HepG2 (cell line): ENCODE data around the gene RGS2. TPM values are rescaled to one million over a fixed set of nuclear protein-coding genes. Genes with fewer than 3 reads are reported as not detected.

Experiments
- ATAC-seq: fragments of 200-7000 bp; cut with Tn5 transposase; 3 replicates; pipeline ENCODE4 v1.9.1; 2020; ENCODE audit warnings: mild to moderate bottlenecking, moderate library complexity
- BruUV-seq: library from RNA; stranded (reverse); fragments of 400-500 nt; replicated peaks from 2 replicates; lab custom pipeline; 2021; lab: Mats Ljungman, UMichigan
- CTCF ChIA-PET: fragments of 300-600 bp; formaldehyde crosslinking; extraction: SDS; loops from one replicate; lab custom pipeline; 2021; ENCODE audit warnings: low total read pairs, inconsistent platforms, low intra/inter-chr PET ratio; lab: Yijun Ruan, JAX
- POLR2A ChIA-PET: fragments of 350-600 bp; sonication (Branson Sonifier 250); formaldehyde crosslinking; loops from one replicate; lab custom pipeline; 2020; ENCODE audit warnings: antibody characterized with exemption, inconsistent platforms; lab: Yijun Ruan, JAX
- DNase-seq: peaks from one replicate; pipeline ENCODE4 v3.0.0-alpha.2; 2015; ENCODE audit warnings: low spot score
- FAIRE-seq: peaks from 3 replicates; lab custom pipeline; 2011; peaks lifted over from hg19 to GRCh38; lab: Jason Lieb, UNC
- H2AFZ ChIP-seq: one replicate; pipeline ENCODE4 v1.6.1; 2011; ENCODE audit warnings: low read length, inconsistent platforms
- H3K27ac ChIP-seq: fragments of 300-600 bp; 3 replicates; pipeline ENCODE4 v1.8.0; 2011; ENCODE audit warnings: mixed run types, mild to moderate bottlenecking, mixed read lengths, low read length, inconsistent platforms; ENCODE audit not compliant: insufficient read depth; ENCODE audit errors: extremely low read length
- H3K27me3 ChIP-seq, 2 experiments: fragments of 200-600 bp in 1 of 2; 2 replicates in 1 of 2; 3 replicates in 1 of 2; pipeline versions ENCODE4 v1.6.0 to v1.8.0; 2011; ENCODE audit warnings: low read length in 2 of 2, mild to moderate bottlenecking in 2 of 2, moderate library complexity in 2 of 2, inconsistent platforms in 1 of 2; ENCODE audit not compliant: insufficient read depth in 2 of 2, control insufficient read depth in 1 of 2
- H3K36me3 ChIP-seq, 2 experiments: fragments of 200-600 bp in 1 of 2; replicated peaks in 1 of 2; 2 replicates in 1 of 2; 3 replicates in 1 of 2; pipeline versions ENCODE4 v1.5.1 to v1.8.0; 2011; ENCODE audit warnings: low read length in 2 of 2, inconsistent platforms in 1 of 2; ENCODE audit not compliant: insufficient read depth in 2 of 2, control insufficient read depth in 1 of 2
- H3K4me1 ChIP-seq: 2 replicates; pipeline ENCODE4 v1.5.1; 2012; ENCODE audit warnings: low read length, inconsistent platforms; ENCODE audit not compliant: insufficient read depth
- H3K4me2 ChIP-seq: 2 replicates; pipeline ENCODE4 v1.6.0; 2011; ENCODE audit warnings: low read depth, low read length, inconsistent platforms
- H3K4me3 ChIP-seq, 3 experiments: fragments of 200-600 bp in 1 of 3; sonication (generic), shearing (Covaris generic) in 1 of 3; replicated peaks in 1 of 3; 2 replicates each; pipeline ENCODE4 v1.5.1; 2011 to 2016; ENCODE audit warnings: low read length in 3 of 3, inconsistent platforms in 2 of 3, low read depth in 2 of 3, mild to moderate bottlenecking in 2 of 3, control low read depth in 1 of 3, mixed read lengths in 1 of 3; ENCODE audit not compliant: insufficient read depth in 1 of 3
- H3K79me2 ChIP-seq: one replicate; pipeline ENCODE4 v1.6.1; 2011; ENCODE audit warnings: low read length, inconsistent platforms; ENCODE audit not compliant: insufficient read depth
- H3K9ac ChIP-seq: 2 replicates; pipeline ENCODE4 v1.6.0; 2011; ENCODE audit warnings: mild to moderate bottlenecking, low read depth, low read length, inconsistent platforms; ENCODE audit not compliant: insufficient read depth
- H3K9me3 ChIP-seq: 2 replicates; pipeline ENCODE4 v1.5.1; 2012; ENCODE audit warnings: mild to moderate bottlenecking, low read length
- H4K20me1 ChIP-seq: 2 replicates; pipeline ENCODE4 v1.6.0; 2011; ENCODE audit warnings: inconsistent platforms, mild to moderate bottlenecking, low read length, moderate library complexity; ENCODE audit not compliant: insufficient read depth
- ARNT ChIP-seq: fragments of 450-650 bp; IDR thresholded peaks from 2 replicates; pipeline ENCODE4 v1.6.1; 2017
- ETV5 ChIP-seq: IDR thresholded peaks from 2 replicates; pipeline ENCODE4 v1.6.1; 2018; ENCODE audit warnings: missing biosample characterization, missing genetic modification reagents, inconsistent platforms, borderline replicate concordance
- JUN ChIP-seq: sonication (generic); formaldehyde crosslinking; IDR thresholded peaks from 2 replicates; pipeline ENCODE4 v1.4.0; 2020; ENCODE audit warnings: mild to moderate bottlenecking, missing genetic modification reagents
- KMT2A ChIP-seq: sonication (generic); formaldehyde crosslinking; IDR thresholded peaks from 2 replicates; pipeline ENCODE4 v1.4.0; 2020; ENCODE audit warnings: missing genetic modification reagents
- MLXIP ChIP-seq: sonication (generic); formaldehyde crosslinking; IDR thresholded peaks from 2 replicates; pipeline ENCODE4 v1.9.0; 2021; ENCODE audit warnings: missing genetic modification reagents, borderline replicate concordance
- SRY ChIP-seq: sonication (generic); formaldehyde crosslinking; IDR thresholded peaks from 2 replicates; pipeline ENCODE4 v1.8.0; 2022; ENCODE audit warnings: mild to moderate bottlenecking, missing genetic modification reagents
- TBL1XR1 ChIP-seq: fragments of 150-350 bp; IDR thresholded peaks from 2 replicates; pipeline ENCODE4 v1.6.1; 2014; ENCODE audit warnings: borderline replicate concordance, low read length; ENCODE audit not compliant: partially characterized antibody
- WIZ ChIP-seq: sonication (generic); formaldehyde crosslinking; IDR thresholded peaks from 2 replicates; pipeline ENCODE4 v1.5.1; 2020; ENCODE audit warnings: mild to moderate bottlenecking, missing genetic modification reagents
- ZBTB33 ChIP-seq: sonication (generic); formaldehyde crosslinking; IDR thresholded peaks from 2 replicates; pipeline ENCODE4 v1.4.0; 2020; ENCODE audit warnings: missing genetic modification reagents
- ZNF574 ChIP-seq: sonication (generic); formaldehyde crosslinking; IDR thresholded peaks from 2 replicates; pipeline ENCODE4 v1.4.0; 2020; ENCODE audit warnings: missing genetic modification reagents
- ZNF790 ChIP-seq: sonication (generic); formaldehyde crosslinking; IDR thresholded peaks from 2 replicates; pipeline ENCODE4 v1.8.0; 2022; ENCODE audit warnings: missing genetic modification reagents, mild to moderate bottlenecking, borderline replicate concordance
- ZNF850 ChIP-seq: sonication (generic); formaldehyde crosslinking; conservative IDR thresholded peaks from 2 replicates; pipeline ENCODE4 v1.9.0; 2021; ENCODE audit warnings: mild to moderate bottlenecking, missing genetic modification reagents
- in situ Hi-C: cut with HindIII; loops from 2 replicates; pipeline ENCODE4 v1.10.0; 2017; ENCODE audit warnings: low pct_unique_long_range_greater_than_20kb; ENCODE audit not compliant: extremely low pct_ligation_motif_present
- intact Hi-C: fragments of 100-400 bp; cut with micrococcal nuclease; formaldehyde crosslinking; loops from one replicate; pipeline ENCODE4 v1.10.0; 2022; ENCODE audit not compliant: unreplicated experiment
- polyA plus RNA-seq, 8 experiments: library from polyadenylated mRNA; depleted of rRNA in 3 of 8; stranded (reverse) in 7 of 8; unstranded in 1 of 8; fragments of >200 nt; fragmentation: Illumina TruSeq in 4 of 8; extraction: Trizol in 4 of 8; gene quantifications; 2 replicates each; pipeline versions ENCODE4 v1.2.1 to v1.2.3, GENCODE V29; 2011 to 2016; ENCODE audit warnings: low read depth in 4 of 8, missing spikeins in 1 of 8, mixed read lengths in 1 of 8; ENCODE audit not compliant: insufficient read depth in 1 of 8
- total RNA-seq, 5 experiments: library from RNA; depleted of rRNA; stranded (reverse); fragments of >200 nt; fragmentation: Illumina TruSeq; extraction: Trizol; gene quantifications; 2 replicates each; pipeline ENCODE4 v1.2.3, GENCODE V29; 2016; ENCODE audit warnings: low read depth in 1 of 5
- TF ChIP-seq, protein P1 (sequence below): sonication (generic); formaldehyde crosslinking; IDR thresholded peaks from 2 replicates; pipeline ENCODE4 v1.8.1; 2023; ENCODE audit warnings: missing genetic modification reagents, mild to moderate bottlenecking, borderline replicate concordance
- TF ChIP-seq, protein P2 (sequence below): sonication (generic); formaldehyde crosslinking; IDR thresholded peaks from 2 replicates; pipeline ENCODE4 v1.4.0; 2020; ENCODE audit warnings: missing genetic modification reagents, mild to moderate bottlenecking, borderline replicate concordance

The RGS2 gene
- total and polyA plus RNA-seq, 2 of the 13 experiments (the other 11 are each of a cell fraction or from before 2014, with no cell fraction given): 0.64 to 1.4 TPM

DNA sequence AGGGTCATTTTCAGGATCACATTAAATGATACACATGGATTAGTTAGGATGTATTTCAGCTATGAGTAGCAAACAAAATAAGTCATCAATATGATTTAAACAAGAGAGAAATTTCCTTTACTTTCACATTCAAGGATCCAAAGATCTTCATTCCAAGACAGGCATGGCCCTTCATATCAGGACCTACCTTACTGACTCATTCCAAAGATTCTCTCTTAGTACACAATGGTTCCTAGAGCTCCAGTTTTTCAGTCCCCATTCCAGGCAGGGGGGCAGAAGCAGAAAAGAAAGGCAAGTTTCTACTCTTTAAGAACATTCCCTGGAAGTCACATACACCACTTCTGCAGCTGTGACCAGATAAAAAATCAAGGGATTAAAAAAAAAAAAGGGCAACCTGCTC, 23.7 kb downstream of the RGS2 start:
- in situ Hi-C loops: no loop called here
- H3K27me3 ChIP-seq: no peaks in the 10 kb centered on the region; a peak in 1 of 5 replicates
- no peak overlapping the region for H2AFZ ChIP-seq
- H3K27ac ChIP-seq: no peak overlapping the region
- DNase-seq (no peak), ATAC-seq (no peak), FAIRE-seq (no peak)
- no peaks in the 10 kb centered on the region for H4K20me1 ChIP-seq
- no peaks in the 10 kb centered on the region for H3K36me3 ChIP-seq
- no peaks in the 10 kb centered on the region for H3K79me2 ChIP-seq
- no peaks in the 10 kb centered on the region for H3K4me1 ChIP-seq
- no peak overlapping the region for H3K9ac ChIP-seq
- ChIA-PET CTCF (no interaction called here), POLR2A (no interaction called here)
- intact Hi-C loops: no loop called here
- H3K4me2 ChIP-seq: no peak overlapping the region
- no peaks in the 10 kb centered on the region for H3K9me3 ChIP-seq
- no TSS peak for BruUV-seq
- no peak overlapping the region for H3K4me3 ChIP-seq
- TF ChIP-seq, protein P1, sequence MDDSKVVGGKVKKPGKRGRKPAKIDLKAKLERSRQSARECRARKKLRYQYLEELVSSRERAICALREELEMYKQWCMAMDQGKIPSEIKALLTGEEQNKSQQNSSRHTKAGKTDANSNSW: no peak
- TF ChIP-seq WIZ (CRISPR knock-in tag) (no peak), JUN (no peak), ZNF574 (CRISPR knock-in tag) (no peak), ZNF790 (CRISPR knock-in tag) (no peak), KMT2A (CRISPR knock-in tag) (no peak), ZBTB33 (CRISPR knock-in tag) (no peak), ARNT (no peak), ETV5 (CRISPR knock-in tag) (no peak), SRY (CRISPR knock-in tag) (no peak), ZNF850 (no peak), TBL1XR1 (no peak), MLXIP (CRISPR knock-in tag) (no peak)
- TF ChIP-seq, protein P2, sequence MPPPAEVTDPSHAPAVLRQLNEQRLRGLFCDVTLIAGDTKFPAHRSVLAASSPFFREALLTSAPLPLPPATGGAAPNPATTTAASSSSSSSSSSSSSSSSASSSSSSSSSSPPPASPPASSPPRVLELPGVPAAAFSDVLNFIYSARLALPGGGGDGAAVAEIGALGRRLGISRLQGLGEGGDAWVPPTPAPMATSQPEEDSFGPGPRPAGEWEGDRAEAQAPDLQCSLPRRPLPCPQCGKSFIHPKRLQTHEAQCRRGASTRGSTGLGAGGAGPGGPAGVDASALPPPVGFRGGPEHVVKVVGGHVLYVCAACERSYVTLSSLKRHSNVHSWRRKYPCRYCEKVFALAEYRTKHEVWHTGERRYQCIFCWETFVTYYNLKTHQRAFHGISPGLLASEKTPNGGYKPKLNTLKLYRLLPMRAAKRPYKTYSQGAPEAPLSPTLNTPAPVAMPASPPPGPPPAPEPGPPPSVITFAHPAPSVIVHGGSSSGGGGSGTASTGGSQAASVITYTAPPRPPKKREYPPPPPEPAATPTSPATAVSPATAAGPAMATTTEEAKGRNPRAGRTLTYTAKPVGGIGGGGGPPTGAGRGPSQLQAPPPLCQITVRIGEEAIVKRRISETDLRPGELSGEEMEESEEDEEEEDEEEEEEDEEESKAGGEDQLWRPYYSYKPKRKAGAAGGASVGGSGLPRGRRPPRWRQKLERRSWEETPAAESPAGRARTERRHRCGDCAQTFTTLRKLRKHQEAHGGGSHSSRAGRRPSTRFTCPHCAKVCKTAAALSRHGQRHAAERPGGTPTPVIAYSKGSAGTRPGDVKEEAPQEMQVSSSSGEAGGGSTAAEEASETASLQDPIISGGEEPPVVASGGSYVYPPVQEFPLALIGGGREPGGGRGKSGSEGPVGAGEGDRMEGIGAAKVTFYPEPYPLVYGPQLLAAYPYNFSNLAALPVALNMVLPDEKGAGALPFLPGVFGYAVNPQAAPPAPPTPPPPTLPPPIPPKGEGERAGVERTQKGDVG (CRISPR knock-in tag): no peak
